ENCODE measurements around the gene SLC30A5.
"Not testable (repeated sequence)": the region's sequence is repeated elsewhere in the genome, so short reads cannot be mapped to it uniquely, and the experiment has no call there.

The SLC30A5 gene

GRCh38 chr5:69131304-69131703 is 37.5 kb downstream of the SLC30A5 start:
- no peak overlapping the region for H3K4me3 ChIP-seq (ENCODE audit: low read length)
- DNase-seq (ENCODE audit: low read depth), result no peak
- no peak for TF ChIP-seq CTCF (conservative IDR thresholded peaks at IDR 0.05; ENCODE audit: low read depth, low read length)

DNA sequence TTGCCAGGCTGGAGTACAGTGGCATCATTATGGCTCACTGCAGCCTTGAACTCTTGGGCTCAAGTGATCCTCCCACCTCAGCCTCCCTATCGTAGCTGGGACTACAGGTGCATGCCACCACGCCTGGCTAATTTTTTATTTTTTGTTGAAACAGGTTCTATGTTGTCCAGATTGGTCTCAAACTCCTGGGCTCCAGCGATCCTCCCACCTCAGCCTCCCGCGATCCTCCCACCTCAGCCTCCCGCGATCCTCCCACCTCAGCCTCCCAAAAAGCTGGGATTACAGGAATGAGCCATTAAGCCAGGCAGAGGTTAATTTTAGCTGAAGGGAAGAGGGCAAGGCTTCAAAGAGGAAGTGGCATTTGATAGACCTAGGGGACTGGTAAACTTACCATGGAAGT is 40.3 kb downstream of the SLC30A5 start:
- TF ChIP-seq CTCF (conservative IDR thresholded peaks at IDR 0.05; ENCODE audit: low read depth, low read length), result no peak
- no peak for DNase-seq (ENCODE audit: low read depth)
- H3K4me3 ChIP-seq (ENCODE audit: low read length), result no peak overlapping the region

DNA sequence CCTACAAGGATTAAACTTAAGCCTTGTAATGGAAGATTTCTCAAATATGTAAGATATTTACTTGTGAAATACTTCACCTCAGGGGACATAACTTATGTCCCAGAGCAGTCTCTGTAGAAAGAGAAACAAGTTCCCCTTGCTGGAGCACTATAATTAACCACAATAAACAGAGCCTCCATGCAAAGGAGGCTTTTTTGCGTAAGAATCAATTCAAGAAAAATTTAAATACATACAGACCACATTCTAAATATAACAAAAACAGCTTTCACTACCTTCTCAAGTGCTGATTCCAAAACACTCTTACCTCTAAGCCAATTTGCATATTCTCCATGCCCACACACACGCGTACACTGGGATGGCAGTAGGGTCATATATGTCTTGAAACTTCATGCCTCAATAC is 42.5 kb downstream of the SLC30A5 start:
- DNase-seq (ENCODE audit: low read depth), result no peak
- H3K4me3 ChIP-seq (ENCODE audit: low read length), result no peak overlapping the region
- TF ChIP-seq CTCF (conservative IDR thresholded peaks at IDR 0.05; ENCODE audit: low read depth, low read length), result no peak

DNA sequence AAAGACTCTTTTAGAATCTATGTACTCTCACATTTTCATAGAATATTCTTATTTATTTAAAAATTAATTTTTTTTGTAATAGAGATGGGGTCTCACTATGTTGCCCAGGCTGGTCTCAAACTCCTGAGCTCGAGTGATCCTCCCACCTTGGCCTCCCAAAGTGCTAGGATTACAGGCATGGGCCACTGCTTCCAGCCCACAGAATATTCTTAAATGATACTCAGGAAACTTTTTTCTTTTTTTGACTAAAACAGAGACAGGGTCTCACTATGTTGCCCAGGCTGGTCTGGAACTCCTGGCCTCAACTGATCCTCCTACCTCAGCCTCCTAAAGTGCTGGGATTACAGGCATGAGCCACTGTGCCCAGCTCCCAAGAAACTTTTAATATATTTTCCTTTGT is 43.4 kb downstream of the SLC30A5 start:
- not testable (repeated sequence) for H3K4me3 ChIP-seq (ENCODE audit: low read length); DNase-seq (ENCODE audit: low read depth)

DNA sequence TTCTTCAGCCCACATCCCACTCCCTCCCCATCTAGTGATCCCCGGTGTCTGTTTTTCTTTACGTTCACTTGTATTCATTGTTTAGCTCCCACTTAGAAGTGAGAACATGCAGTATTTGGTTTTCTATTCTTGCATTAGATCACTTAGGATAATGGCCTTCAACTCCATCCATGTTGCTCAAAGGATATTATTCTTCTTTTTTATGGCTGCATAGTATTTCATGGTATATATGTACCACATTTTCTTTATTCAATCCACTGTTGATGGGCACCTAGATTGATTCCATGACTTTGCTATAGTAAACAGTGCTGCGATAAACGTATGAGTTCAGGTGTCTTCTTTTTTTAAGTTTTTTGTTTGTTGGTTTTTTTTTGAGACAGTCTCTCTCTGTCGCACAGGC is 44.0 kb downstream of the SLC30A5 start:
- TF ChIP-seq CTCF (conservative IDR thresholded peaks at IDR 0.05; ENCODE audit: low read depth, low read length), result no peak
- no peak overlapping the region for H3K4me3 ChIP-seq (ENCODE audit: low read length)
- no peak for DNase-seq (ENCODE audit: low read depth)

DNA sequence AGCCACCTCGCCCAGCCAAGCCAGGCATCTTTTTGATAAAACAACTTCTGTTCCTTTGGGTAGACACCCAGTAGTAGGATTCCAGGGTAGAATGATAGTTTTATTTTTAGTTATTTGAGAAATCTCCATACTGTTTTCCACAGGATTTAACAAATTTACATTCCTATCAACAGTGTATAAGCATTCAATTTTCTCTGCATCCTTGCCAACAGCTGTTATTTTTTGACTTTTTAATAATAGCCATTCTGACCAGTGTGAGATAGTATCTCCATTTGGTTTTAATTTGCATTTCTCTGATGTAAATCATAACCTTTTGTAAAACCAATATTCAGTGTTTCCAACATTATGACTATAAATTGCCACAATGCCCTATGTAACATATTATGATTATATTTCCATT is 45.0 kb downstream of the SLC30A5 start:
- no peak overlapping the region for H3K4me3 ChIP-seq (ENCODE audit: low read length)
- no peak for TF ChIP-seq CTCF (conservative IDR thresholded peaks at IDR 0.05; ENCODE audit: low read depth, low read length)

DNA sequence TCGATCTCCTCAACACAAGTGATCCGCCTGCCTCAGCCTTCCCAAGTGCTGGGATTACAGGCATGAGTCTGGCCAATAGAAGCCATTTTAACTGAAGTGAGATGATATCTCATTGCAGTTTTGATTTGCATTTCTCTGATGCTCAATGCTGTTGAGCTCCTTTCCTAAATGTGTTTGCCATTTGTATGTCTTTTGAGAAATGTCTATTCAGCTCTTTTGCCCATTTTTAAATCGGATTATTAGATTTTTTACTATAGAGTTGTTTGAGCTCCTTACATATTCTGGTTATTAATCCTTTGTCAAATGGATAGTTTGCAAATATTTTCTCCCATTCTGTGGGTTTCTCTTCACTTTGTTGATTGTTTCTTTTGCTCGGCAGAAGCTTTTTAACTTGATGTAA is 46.4 kb downstream of the SLC30A5 start:
- DNase-seq (ENCODE audit: low read depth); H3K4me3 ChIP-seq (ENCODE audit: low read length): not testable (repeated sequence)

More for the DNA sequence above, 45.0 kb downstream of the SLC30A5 start:
- DNase-seq (ENCODE audit: low read depth), result no peak

GRCh38 chr5:69140827-69141226 is 47.0 kb downstream of the SLC30A5 start:
- H3K4me3 ChIP-seq (ENCODE audit: low read length), result no peak overlapping the region
- no peak for TF ChIP-seq CTCF (conservative IDR thresholded peaks at IDR 0.05; ENCODE audit: low read depth, low read length)
- no peak for DNase-seq (ENCODE audit: low read depth)

DNA sequence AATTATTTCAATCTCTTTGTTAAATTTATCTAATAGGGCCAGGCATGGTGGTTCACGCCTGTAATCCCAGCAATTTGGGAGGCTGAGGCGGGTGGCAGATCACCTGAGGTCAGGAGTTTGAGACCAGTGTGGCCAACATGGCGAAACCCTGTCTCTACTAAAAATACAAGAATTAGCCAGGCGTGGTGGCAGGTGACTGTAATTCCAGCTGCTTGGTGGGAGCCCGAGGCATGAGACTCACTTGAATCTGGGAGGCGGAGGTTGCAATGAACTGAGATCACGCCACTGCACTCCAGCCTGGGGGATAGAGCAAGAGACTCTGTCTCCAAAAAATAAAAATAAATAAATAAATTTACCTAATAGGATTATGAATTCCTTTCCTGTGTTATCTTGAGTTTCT is 54.8 kb downstream of the SLC30A5 start:
- H3K4me3 ChIP-seq (ENCODE audit: low read length); DNase-seq (ENCODE audit: low read depth): not testable (repeated sequence)

Measured in retinal pigment epithelial cell (primary cell).